ENCODE results near the gene L1CAM. TPM values are rescaled to one million over a fixed set of nuclear protein-coding genes. Genes with fewer than 3 reads are reported as not detected.
A peak's percentile ranks its signal among the peaks of the same experiment; 100 is the strongest.

Gene L1CAM
- 10 to 100 TPM in 2 of 4 donors, 1 to 10 TPM in 2; 3.0 to 12.9 (median 8.4) TPM for total RNA-seq

GRCh38 chrX:153885968-153886903, at the start of gene L1CAM:
L1CAM (minus strand) TSS chrX:153886173; CDS start chrX:153875836, 10,337 bp downstream.
- DNase-seq (ENCODE audit: low spot score in 2 of 2): no peak
- no peak for TF ChIP-seq CTCF (IDR thresholded peaks at IDR 0.05)
- TF ChIP-seq POLR2A (IDR thresholded peaks at IDR 0.05): no peak
- WGBS, 2 donors: 17 to 20% methylated on average over 1 to 58 of the region's 94 CpGs
- intact Hi-C loops (cut with DNase I; ENCODE audit: low total_unique reads): no loop called here
- no peak within 1 kb of the TSS for H3K4me3 ChIP-seq (ENCODE audit: low read depth, poor library complexity, severe bottlenecking)

GRCh38 chrX:153935326-153935851, 49.4 kb upstream of the L1CAM start:
- H3K4me3 ChIP-seq (ENCODE audit: low read depth, poor library complexity, severe bottlenecking): no peak overlapping the region
- 30 to 40% methylated on average over 2 to 28 of the region's 32 CpGs for WGBS, 2 donors
- DNase-seq (ENCODE audit: low spot score in 2 of 2): no peak
- TF ChIP-seq CTCF (IDR thresholded peaks at IDR 0.05) (no peak), POLR2A (IDR thresholded peaks at IDR 0.05) (no peak)
- intact Hi-C loops (cut with DNase I; ENCODE audit: low total_unique reads): no loop called here

GRCh38 chrX:153934762-153935325, 48.9 kb upstream of the L1CAM start, which contains the start of gene NAA10:
NAA10 (minus strand) TSS chrX:153935037; CDS start chrX:153934904, 133 bp downstream.
- peak within 1 kb of the TSS; percentile 58 for H3K4me3 ChIP-seq (ENCODE audit: low read depth, poor library complexity, severe bottlenecking)
- TF ChIP-seq CTCF (IDR thresholded peaks at IDR 0.05) (no peak), POLR2A (IDR thresholded peaks at IDR 0.05) (no peak)
- DNase-seq (ENCODE audit: low spot score in 2 of 2): no peak
- intact Hi-C loops (cut with DNase I; ENCODE audit: low total_unique reads): no loop called here
- 31% methylated on average over 52 of the region's 87 CpGs; no CpG with 5 or more reads in 1 of the 2 donors for WGBS, 2 donors

- no peak for DNase-seq (ENCODE audit: low spot score in 2 of 2)
- intact Hi-C loops (cut with DNase I; ENCODE audit: low total_unique reads): no loop called here
- WGBS, 2 donors: 10 to 26% methylated on average over 6 to 29 of the region's 33 CpGs
- TF ChIP-seq POLR2A (IDR thresholded peaks at IDR 0.05) (no peak), CTCF (IDR thresholded peaks at IDR 0.05) (no peak)
- H3K4me3 ChIP-seq (ENCODE audit: low read depth, poor library complexity, severe bottlenecking): peak overlapping the region; percentile 58
Observed at GRCh38 chrX:153934148-153934761, 48.3 kb upstream of the L1CAM start.

GRCh38 chrX:153933748-153934147, 47.8 kb upstream of the L1CAM start:
- H3K4me3 ChIP-seq (ENCODE audit: low read depth, poor library complexity, severe bottlenecking): no peak overlapping the region
- TF ChIP-seq POLR2A (IDR thresholded peaks at IDR 0.05): no peak
- TF ChIP-seq CTCF (IDR thresholded peaks at IDR 0.05): no peak
- WGBS, 2 donors: 27 to 44% methylated on average over 7 of the region's 7 CpGs
- no peak for DNase-seq (ENCODE audit: low spot score in 2 of 2)
- intact Hi-C loops (cut with DNase I; ENCODE audit: low total_unique reads): no loop called here

Measured in lower leg skin (tissue), 4 donors.